Upper lobe of right lung (tissue), 1 donor: ENCODE measurements around the gene LCE3B. TPM values are rescaled to one million over a fixed set of nuclear protein-coding genes. Genes with fewer than 3 reads are reported as not detected.

Source experiments
- ATAC-seq: fragments of 200-7000 bp; cut with Tn5 transposase; one replicate; pipeline ENCODE4 v1.9.1; 2020; ENCODE audit warnings: mild to moderate bottlenecking, moderate library complexity
- DNase-seq: peaks from one replicate; pipeline ENCODE4 v3.0.0-alpha.2; 2020
- H3K27ac ChIP-seq: fragments of 200-600 bp; one replicate; pipeline ENCODE4 v1.8.0; 2022
- H3K27me3 ChIP-seq: fragments of 200-600 bp; one replicate; pipeline ENCODE4 v1.8.0; 2022; ENCODE audit warnings: mild to moderate bottlenecking
- H3K36me3 ChIP-seq: fragments of 200-600 bp; one replicate; pipeline ENCODE4 v1.8.0; 2022
- H3K4me1 ChIP-seq: fragments of 200-600 bp; one replicate; pipeline ENCODE4 v1.8.0; 2022
- H3K4me3 ChIP-seq: fragments of 200-600 bp; one replicate; pipeline ENCODE4 v1.8.0; 2022; ENCODE audit warnings: mild to moderate bottlenecking
- H3K9me3 ChIP-seq: fragments of 200-600 bp; one replicate; pipeline ENCODE4 v1.8.0; 2022
- CTCF ChIP-seq: fragments of 200-600 bp; IDR thresholded peaks from one replicate; pipeline ENCODE4 v1.8.0; 2022; ENCODE audit warnings: antibody characterized with exemption
- intact Hi-C: fragments of 100-400 bp; cut with DNase I; formaldehyde crosslinking; loops from one replicate; pipeline ENCODE4 v1.11.0; 2022
- total RNA-seq: library from RNA; stranded (reverse); fragmentation: NEBNext Ultra II Directional; extraction: Animal tissue kit (Norgen Biotek cat#: 25700); gene quantifications from one replicate; pipeline ENCODE4 v1.2.1, GENCODE V29; 2021
- donor health status: DM: no; HTN: yes; CAD: no; lungs with severe emphysema.

Gene LCE3B
- total RNA-seq, 1 donor from 2014 or later = not detected

- peak; percentile 28 for ATAC-seq
These were observed 9.2 kb downstream of the LCE3B start, which contains the start of gene LCE3A for GRCh38 chr1:152622803-152623202. Gene LCE3A (minus strand): TSS chr1:152623103. CDS start chr1:152623103, 0 bp downstream.

GRCh38 chr1:152623203-152623844, 9.7 kb downstream of the LCE3B start:
- TF ChIP-seq CTCF = peak; percentile 7
- Histone ChIP-seq H3K9me3 (peaks cover 7% of the 10 kb centered on the region), H3K4me1 (no peaks in the 10 kb centered on the region), H3K27me3 (no peaks in the 10 kb centered on the region), H3K4me3 (no peak overlapping the region), H3K36me3 (no peaks in the 10 kb centered on the region), H3K27ac (no peak overlapping the region)
- DNase-seq (no peak), ATAC-seq (peak; percentile 51)
- intact Hi-C loops = no loop called here

More at GRCh38 chr1:152622803-152623202, 9.2 kb downstream of the LCE3B start, which contains the start of gene LCE3A:
- H3K36me3 ChIP-seq = no peaks in the 10 kb centered on the region
- no peak for TF ChIP-seq CTCF
- no peak for DNase-seq
- H3K27me3 ChIP-seq = no peaks in the 10 kb centered on the region
- peaks cover 11% of the 10 kb centered on the region for H3K9me3 ChIP-seq
- no peak within 1 kb of the TSS for H3K4me3 ChIP-seq
- H3K27ac ChIP-seq = no peak within 1 kb of the TSS
- intact Hi-C loops = no loop called here
- H3K4me1 ChIP-seq = no peaks in the 10 kb centered on the region

- Histone ChIP-seq H3K36me3 (no peaks in the 10 kb centered on the region), H3K9me3 (no peaks in the 10 kb centered on the region), H3K4me3 (no peak overlapping the region), H3K4me1 (no peaks in the 10 kb centered on the region), H3K27ac (no peak overlapping the region), H3K27me3 (no peaks in the 10 kb centered on the region)
- intact Hi-C loops = no loop called here
- ATAC-seq (no peak), DNase-seq (no peak)
- TF ChIP-seq CTCF = no peak
These were observed 13.1 kb downstream of the LCE3B start for GRCh38 chr1:152626744-152627143.

GRCh38 chr1:152630596-152630995, 17.0 kb downstream of the LCE3B start:
- Histone ChIP-seq H3K9me3 (no peaks in the 10 kb centered on the region), H3K4me1 (no peaks in the 10 kb centered on the region), H3K36me3 (no peaks in the 10 kb centered on the region), H3K27me3 (no peaks in the 10 kb centered on the region), H3K27ac (no peak overlapping the region), H3K4me3 (no peak overlapping the region)
- DNase-seq (no peak), ATAC-seq (no peak)
- intact Hi-C loops = no loop called here
- TF ChIP-seq CTCF = no peak

- H3K4me3 ChIP-seq = no peak overlapping the region
- no peaks in the 10 kb centered on the region for H3K4me1 ChIP-seq
- no peaks in the 10 kb centered on the region for H3K36me3 ChIP-seq
- ATAC-seq (no peak), DNase-seq (no peak)
- no peaks in the 10 kb centered on the region for H3K9me3 ChIP-seq
- no peak for TF ChIP-seq CTCF
- intact Hi-C loops = no loop called here
- no peak overlapping the region for H3K27ac ChIP-seq
- no peaks in the 10 kb centered on the region for H3K27me3 ChIP-seq
These were observed 26.7 kb downstream of the LCE3B start for GRCh38 chr1:152640351-152640750.
